Activated T-cell treated with anti-CD3 and anti-CD28 coated beads for 24 hours (primary cell): ENCODE results near the gene RLN3.
"Not testable (repeated sequence)": the region's sequence is repeated elsewhere in the genome, so short reads cannot be mapped to it uniquely, and the experiment has no call there.

ENCODE experiments used
- DNase-seq: peaks from one replicate; pipeline ENCODE4 v3.0.0-alpha.2; 2020; ENCODE audit warnings: low read depth

RLN3 gene

GRCh38 chr19:13995017-13995728 is 32.8 kb upstream of the RLN3 start:
- DNase-seq: no peak

DNA sequence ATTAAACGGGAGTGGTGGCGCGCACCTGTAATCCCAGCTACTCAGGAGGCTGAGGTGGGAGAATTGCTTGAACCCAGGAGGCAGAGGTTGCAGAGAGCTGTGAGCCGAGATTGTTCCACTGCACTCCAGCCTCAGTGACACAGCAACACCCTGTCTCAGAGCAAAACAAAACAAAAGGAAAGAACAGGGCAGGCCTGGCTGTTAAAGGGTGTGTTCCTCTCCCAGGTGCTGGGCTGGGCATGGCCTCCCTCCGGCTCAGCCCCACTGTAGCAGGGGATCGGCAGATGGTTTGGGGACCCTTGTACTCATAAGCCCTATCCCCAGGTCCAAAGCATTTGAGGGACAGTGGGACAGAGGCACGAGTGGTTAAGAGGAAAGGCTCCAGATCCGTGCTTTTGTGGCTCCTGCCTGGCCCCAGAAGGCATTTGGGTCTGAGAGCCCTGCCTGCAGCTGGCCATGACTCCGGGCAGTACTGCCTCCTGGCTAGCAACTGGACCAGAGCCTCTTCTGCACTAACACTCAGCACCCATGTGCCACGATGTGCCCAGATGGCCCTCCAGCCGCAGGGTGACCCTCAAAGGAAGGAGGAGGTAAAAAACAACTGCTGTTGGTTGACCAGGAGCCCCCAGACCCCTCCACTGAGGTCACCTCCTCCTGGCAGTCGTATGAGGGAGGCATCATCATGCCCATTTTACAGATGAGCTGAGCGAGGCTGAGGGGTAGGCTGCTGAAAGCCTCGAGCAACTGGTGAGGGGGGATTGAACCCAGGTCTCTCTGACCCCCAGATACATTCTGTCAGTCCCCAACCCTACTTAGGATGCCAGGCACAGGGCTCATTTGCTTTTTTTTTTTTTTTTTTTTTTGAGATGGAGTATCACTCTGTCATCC is 31.8 kb upstream of the RLN3 start:
- no peak for DNase-seq

- no peak for DNase-seq
These were observed 30.9 kb upstream of the RLN3 start for GRCh38 chr19:13996928-13997630.

DNA sequence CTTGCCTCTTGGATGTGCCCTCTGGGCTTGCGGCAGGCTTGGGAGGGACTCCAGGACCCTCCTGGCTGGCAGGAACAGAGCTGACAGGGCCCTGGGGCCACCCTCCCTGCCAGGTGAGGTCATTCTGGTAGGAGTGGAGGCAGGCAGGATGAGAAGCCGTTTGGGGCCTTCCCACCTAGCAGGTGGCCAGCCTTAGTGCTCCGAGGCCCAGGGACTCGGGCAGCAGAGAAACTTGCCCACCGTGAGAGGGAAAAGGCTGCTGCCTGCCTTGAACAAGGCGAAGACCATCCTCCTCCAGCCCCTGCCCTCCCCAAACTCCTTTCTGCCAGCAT is 30.4 kb upstream of the RLN3 start:
- DNase-seq: no peak

DNA sequence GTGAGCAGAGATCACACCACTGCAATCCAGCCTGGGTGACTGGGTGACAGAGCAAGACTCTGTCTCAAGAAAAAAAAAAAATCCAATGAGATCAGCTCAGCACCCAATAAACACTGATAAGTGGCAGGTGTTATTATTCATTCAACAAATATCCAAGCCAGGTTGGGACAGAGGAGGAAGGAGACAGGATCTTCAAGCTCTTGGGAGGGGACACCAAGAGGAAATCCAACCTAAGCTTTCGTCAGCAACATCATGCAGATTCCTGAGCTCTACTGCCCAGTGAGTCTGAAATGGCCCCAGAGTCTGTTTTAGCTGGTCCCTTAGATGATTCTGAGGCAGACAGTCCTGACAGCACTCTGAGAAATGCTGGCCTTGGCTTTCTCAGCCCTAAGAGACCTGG is 29.5 kb upstream of the RLN3 start:
- no peak for DNase-seq

- DNase-seq: no peak
These were observed 28.9 kb upstream of the RLN3 start for GRCh38 chr19:13999085-13999484.

- no peak for DNase-seq
These were observed 27.1 kb upstream of the RLN3 start for GRCh38 chr19:14000691-14001375.

- no peak for DNase-seq
These were observed 25.2 kb upstream of the RLN3 start for GRCh38 chr19:14002571-14003250.

DNA sequence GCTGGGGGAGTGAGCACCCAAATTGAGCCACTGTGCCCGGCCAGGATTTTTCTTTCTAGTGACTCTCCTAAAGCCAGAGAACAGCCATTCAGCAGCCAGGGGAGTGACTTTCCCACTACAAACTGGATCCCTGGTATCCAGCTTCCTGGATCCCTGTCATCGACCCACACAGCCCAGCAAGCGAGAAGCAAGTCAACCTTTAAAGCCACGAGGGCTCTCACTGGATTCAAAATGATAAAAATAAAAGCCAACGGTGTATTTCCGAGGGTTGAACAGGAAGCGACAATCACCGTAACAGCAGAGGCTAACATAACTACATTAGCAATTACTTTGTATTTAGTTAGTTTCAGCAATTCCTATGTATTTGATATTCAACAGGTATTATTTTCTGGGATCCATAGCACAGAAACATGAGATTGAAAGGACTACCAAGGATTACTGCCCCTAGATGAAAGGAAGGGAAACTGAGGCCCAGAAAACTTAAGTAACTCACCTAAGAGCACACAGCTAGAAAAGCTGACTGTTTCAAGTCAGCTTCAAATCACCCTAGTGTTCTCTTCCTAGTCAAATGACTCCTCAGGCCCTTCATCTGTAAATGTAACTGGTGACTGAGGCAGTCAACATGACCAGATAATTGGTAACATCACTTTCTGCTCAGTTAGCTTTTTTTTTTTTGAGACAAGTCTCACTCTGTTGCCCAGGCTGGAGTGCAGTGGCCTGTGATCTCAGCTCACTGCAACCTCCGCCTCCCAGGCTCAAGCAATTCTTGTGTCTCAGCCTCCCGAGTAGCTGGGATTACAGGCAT is 24.5 kb upstream of the RLN3 start:
- DNase-seq: no peak

DNA sequence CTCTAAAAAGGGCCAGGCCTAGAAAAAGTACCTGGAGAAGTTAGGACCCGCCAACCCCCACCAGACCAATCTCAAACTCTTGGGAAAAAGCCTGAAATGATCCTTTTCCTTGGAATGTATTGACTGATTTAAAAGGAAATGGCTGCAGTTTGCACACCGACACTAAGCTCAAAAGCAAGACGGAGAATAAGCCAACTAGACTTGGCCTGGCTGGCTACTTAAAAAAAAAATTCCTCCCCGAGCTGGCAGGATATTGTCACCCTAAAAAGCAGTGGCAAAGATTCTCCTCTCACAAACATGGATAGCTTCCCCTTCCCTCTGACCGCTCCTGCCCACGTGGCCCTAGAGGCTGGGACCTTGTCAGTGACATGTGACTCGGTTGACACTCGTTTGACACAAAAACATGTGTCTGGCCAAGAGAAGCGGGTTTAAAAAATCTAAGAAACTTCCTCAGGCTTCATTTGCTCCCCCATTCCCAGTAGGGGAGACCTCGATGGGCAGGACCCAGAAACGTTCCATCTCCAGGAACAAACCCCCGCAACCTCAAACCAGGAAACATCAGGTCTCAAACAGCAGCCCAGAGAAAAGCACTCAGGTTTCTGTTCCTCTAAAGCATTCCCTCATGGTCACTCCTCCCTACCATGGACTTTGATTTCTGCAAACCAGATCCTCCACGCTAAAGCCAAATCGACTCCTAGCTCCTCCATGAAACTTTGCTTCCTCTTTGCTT is 23.2 kb upstream of the RLN3 start:
- DNase-seq: no peak

DNA sequence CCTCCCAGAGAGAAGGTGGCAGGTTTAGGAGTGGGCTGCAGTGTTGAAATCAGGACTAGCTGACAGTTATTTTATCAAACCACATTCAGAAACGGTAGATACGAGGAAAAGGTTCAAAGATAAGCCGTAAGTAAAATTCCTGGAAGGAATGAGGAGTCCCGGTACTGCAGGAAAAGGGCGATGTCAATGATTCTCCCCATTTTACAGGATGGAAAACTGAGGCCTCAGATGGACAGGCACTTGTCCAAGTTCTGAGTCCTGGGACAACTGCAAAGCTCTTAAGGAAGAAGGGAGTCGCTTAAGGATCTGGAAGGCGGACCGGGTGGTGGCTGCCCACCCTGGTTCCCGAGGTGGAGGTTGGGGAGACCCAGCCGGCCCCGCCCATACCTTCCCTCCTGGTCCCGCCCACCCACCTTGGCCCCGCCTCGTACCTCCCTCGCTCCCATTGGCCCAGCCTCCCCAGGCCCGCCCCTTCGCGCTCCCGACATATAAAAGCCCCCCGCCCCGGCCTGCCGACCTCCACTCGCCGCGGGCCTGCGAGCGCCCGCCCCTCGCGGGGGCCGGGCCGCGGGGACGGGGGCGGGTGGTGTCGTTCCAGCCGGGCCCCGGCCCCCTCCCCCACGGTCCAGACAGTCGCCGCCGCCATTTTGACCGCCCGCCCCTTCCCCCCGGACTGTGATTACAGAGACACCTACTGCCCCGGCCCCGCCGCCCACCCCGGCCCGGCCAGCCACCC is 22.4 kb upstream of the RLN3 start:
- peak; percentile 83 for DNase-seq

- peak; percentile 100 for DNase-seq
These were observed 21.7 kb upstream of the RLN3 start, which contains the start of gene RFX1 for GRCh38 chr19:14006085-14006765. Gene RFX1, minus strand, starts transcription at chr19:14006320. Its CDS starts 12,477 bp downstream, at chr19:13993843.

GRCh38 chr19:14006766-14007562 is 21.0 kb upstream of the RLN3 start:
- no peak for DNase-seq

DNA sequence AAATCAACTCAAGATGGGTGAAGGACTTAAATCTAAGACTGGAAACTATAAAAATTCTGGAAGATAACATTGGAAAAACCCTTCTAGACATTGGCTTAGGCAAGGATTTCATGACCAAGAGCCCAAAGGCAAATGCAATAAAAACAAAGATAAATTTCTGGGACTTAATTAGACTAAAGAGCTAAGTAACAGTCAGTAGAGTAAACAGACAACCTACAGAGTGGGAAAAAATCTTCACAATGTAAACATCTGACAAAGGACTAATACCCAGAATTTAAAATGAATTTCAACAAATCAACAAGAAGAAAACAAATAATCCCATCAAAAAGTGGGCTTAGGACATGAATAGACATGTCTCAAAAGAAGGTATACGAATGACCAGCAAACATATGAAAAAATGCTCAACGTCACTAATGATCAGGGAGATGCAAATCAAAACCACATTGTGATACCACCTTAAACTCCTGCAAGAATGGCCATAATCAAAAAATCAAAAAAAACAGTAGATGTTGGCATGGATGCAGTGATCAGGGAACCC is 15.5 kb upstream of the RLN3 start:
- no peak for DNase-seq

DNA sequence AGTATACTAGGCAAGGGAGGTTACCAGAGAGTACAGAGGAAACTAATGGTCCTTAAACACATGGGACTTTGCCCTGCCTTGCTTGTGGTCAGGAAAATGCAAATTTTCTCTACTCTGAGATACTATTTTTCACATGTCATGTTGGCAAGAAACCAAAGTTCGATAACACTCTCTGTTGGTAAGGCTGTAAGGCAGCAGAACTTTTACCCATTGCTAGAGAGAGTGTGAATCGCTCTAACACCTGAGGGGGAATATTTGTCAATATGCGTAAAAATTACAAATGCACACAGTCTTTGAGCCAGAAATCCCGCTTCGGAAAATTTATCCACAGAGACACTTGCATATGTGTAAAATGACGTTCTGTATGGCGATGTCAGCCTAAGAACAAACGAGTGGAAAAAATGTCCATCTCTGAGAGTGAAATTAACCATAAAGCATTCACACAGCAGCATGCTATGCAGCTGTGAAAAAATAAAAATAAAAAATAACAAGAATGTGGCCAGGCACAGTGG is 12.4 kb upstream of the RLN3 start:
- DNase-seq: no peak

DNA sequence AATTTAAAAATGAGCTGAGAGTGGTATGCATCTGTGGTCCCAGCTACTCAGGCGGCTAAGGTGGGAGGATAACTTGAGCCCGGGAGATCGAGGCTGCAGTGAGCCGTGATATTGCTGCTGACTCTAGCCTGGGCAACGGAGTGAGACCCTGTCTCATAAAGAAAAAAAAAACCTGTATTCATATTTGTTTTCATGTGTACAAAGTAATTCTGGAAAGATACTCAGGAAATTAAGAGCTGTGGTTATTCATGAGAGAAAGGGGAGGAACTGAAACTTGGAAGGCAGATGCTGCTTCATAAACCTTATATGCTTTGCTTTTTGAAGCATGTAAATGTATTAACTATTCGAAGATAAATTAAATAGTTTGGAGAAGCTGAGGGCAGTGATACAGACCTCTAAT is 8.8 kb upstream of the RLN3 start:
- DNase-seq: no peak

- not testable (repeated sequence) for DNase-seq
These were observed 8.2 kb upstream of the RLN3 start for GRCh38 chr19:14019739-14020138.
